HEK293 (cell line): ENCODE results near the gene NT5DC3.

Experiments
- IKZF3 ChIP-seq: fragments of 450-650 bp; IDR thresholded peaks from 2 replicates; pipeline ENCODE4 v1.5.0; 2018; ENCODE audit warnings: missing biosample characterization, mild to moderate bottlenecking, missing genetic modification characterization, moderate library complexity
- REST ChIP-seq: fragments of 450-650 bp; formaldehyde crosslinking; IDR thresholded peaks from 2 replicates; pipeline ENCODE4 v1.5.1; 2016; ENCODE audit warnings: missing biosample characterization, missing genetic modification characterization
- ZNF239 ChIP-seq: fragments of 450-650 bp; formaldehyde crosslinking; IDR thresholded peaks from 2 replicates; pipeline ENCODE4 v1.5.1; 2016; ENCODE audit warnings: missing biosample characterization, missing genetic modification characterization
- ZNF341 ChIP-seq: fragments of 450-650 bp; formaldehyde crosslinking; IDR thresholded peaks from 2 replicates; pipeline ENCODE4; 2016; ENCODE audit warnings: low read depth, missing biosample characterization, missing genetic modification characterization
- ZNF518A ChIP-seq: fragments of 450-650 bp; formaldehyde crosslinking; conservative IDR thresholded peaks from 2 replicates; pipeline ENCODE4 v1.5.1; 2016; ENCODE audit warnings: low read depth, missing biosample characterization, missing genetic modification characterization
- ZNF654 ChIP-seq: fragments of 450-650 bp; formaldehyde crosslinking; IDR thresholded peaks from 2 replicates; pipeline ENCODE4 v1.5.1; 2016; ENCODE audit warnings: low read depth, missing biosample characterization, missing genetic modification characterization

GRCh38 chr12:103736572-103736971, 104.5 kb downstream of the NT5DC3 start:
- no peak for TF ChIP-seq ZNF239 (tag by site-specific recombination)
- no peak for TF ChIP-seq ZNF341 (tag by site-specific recombination)
- TF ChIP-seq REST (tag by site-specific recombination) = no peak
- TF ChIP-seq ZNF518A (tag by site-specific recombination) = no peak
- no peak for TF ChIP-seq IKZF3 (tag by site-specific recombination)
- no peak for TF ChIP-seq ZNF654 (tag by site-specific recombination)
